ENCODE measurements around the gene GALNT14.

The GALNT14 gene

DNA sequence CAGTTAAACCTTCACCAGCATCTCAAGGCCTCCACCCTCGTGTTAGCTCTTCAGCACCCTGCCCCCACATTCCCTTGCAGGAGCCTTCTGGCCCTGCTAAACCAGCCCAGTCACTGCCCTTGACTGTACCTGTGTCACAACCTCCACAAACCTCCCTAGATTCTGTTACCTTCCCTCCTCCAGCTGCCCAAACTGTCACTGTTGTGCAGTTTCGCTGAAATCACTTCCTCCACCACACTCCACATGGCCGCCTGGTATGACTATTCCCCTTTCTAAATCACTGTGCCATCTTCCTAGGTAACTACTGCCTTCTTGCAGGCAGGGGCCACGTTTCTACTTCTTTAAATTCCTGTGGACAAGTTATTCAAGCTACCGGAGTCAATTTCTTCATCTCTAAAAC is 160.2 kb downstream of the GALNT14 start:
- H3K4me3 ChIP-seq (ENCODE audit: low read depth, low read length) = no peak overlapping the region
- DNase-seq (ENCODE audit: low read depth) = peak; percentile 18
- no peak for TF ChIP-seq CTCF (IDR thresholded peaks at IDR 0.05; ENCODE audit: insufficient read depth, low read depth, low read length, missing control alignments)

DNA sequence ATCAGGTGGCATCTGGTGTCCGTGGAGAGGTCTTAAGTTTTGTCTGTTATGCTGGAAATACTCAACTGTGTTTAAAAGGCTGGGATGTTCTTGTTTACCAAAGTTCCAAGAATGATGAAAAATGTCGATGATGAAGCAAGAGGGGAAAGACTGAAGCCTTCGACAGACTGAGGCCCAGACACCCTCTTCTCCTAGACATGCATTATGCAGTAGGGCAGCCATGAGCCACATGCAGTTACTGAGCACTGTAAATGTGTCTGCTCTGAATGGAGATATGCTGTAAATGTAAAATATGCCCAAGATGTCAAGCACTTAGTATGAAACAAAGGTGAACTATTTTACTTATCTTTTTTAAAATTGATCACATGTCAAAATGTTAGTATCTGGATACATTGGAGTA is 163.1 kb downstream of the GALNT14 start:
- H3K4me3 ChIP-seq (ENCODE audit: low read depth, low read length) = no peak overlapping the region
- TF ChIP-seq CTCF (IDR thresholded peaks at IDR 0.05; ENCODE audit: insufficient read depth, low read depth, low read length, missing control alignments) = no peak
- DNase-seq (ENCODE audit: low read depth) = no peak

GRCh38 chr2:30974554-30974953 is 163.7 kb downstream of the GALNT14 start:
- no peak for TF ChIP-seq CTCF (IDR thresholded peaks at IDR 0.05; ENCODE audit: insufficient read depth, low read depth, low read length, missing control alignments)
- no peak overlapping the region for H3K4me3 ChIP-seq (ENCODE audit: low read depth, low read length)
- no peak for DNase-seq (ENCODE audit: low read depth)

GRCh38 chr2:30974092-30974491 is 164.1 kb downstream of the GALNT14 start:
- DNase-seq (ENCODE audit: low read depth) = no peak
- H3K4me3 ChIP-seq (ENCODE audit: low read depth, low read length) = no peak overlapping the region
- no peak for TF ChIP-seq CTCF (IDR thresholded peaks at IDR 0.05; ENCODE audit: insufficient read depth, low read depth, low read length, missing control alignments)

DNA sequence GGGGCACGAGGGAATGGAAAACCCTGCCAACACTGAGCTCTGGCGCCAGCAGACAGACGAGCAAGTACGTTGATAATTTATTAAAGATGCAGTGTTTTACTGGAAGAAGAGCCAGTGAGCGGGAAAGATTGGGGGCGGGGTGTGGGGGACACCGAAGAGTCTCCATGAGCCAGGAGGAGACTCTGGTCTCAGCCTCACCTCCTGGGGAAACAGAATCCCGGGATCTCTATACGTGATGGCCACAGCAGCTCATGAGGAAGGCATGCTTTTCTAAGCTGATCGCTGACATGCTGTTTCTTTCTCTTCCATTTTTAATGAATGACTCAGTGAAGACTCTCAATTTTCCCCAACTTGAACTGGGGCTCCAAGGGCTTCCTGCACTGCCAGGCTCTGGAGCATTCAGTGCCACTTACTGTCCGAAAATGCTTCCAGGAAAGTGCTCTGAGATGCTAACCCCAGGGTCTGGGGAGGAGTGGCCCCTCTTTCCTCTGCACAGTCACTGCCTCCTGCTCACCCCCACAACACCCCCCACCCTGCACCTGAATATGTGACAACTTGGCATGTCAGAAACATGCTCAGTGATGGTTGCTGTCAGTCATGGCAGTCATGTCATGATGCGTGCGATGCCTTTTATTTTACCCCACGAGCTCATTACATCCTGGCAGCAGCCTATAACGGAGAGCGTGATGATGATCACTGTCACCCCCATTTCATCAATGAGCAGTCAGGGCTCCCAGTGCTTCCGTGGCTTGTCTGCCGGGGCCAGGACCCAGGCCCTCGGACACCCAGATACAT is 166.8 kb downstream of the GALNT14 start:
- no peak overlapping the region for H3K4me3 ChIP-seq (ENCODE audit: low read depth, low read length)
- DNase-seq (ENCODE audit: low read depth) = no peak
- TF ChIP-seq CTCF (IDR thresholded peaks at IDR 0.05; ENCODE audit: insufficient read depth, low read depth, low read length, missing control alignments) = no peak

DNA sequence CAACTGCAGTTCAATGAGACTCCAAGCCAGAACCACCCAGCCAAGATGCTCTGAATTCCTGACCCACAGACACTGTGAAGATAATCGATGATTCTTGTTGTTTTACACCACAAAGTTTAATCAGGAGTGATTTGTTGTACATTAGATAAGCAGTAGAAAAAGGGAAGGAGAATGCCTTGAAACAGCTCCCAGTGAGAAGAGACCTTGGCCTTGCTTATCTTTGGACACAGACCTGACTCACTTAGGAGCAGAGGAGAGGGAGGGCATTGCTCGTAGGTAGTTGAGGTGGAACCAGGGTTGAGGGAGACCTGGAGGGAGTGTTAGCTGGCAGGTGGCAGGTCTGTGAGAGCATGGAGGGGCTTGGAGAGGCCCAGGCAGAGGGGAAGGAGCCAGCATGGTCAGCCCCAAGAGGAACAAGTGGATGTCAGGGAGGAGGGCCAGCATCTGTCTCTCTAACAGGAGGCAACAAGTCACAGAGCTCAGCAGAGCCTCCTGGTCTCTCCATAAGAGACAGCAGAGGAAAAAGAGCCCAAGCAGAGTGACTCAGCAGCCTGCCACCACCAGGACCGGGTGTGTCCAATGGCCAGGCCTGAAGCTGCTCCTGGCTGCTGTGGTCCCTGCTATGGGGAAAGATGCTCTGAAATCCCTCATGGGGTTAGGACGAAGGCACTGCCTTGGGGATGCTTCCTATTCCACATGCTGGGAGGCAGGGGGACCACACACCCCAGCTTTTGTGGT is 169.4 kb downstream of the GALNT14 start:
- H3K4me3 ChIP-seq (ENCODE audit: low read depth, low read length) = no peak overlapping the region
- no peak for TF ChIP-seq CTCF (IDR thresholded peaks at IDR 0.05; ENCODE audit: insufficient read depth, low read depth, low read length, missing control alignments)
- DNase-seq (ENCODE audit: low read depth) = no peak
